ENCODE data around the gene PLXDC2. TPM values are rescaled to one million over a fixed set of nuclear protein-coding genes. Genes with fewer than 3 reads are reported as not detected.

The PLXDC2 gene
- total and polyA plus RNA-seq, 4 donors: 11.8 to 99.6 (median 40.8) TPM

- no peak overlapping the region for H3K27ac ChIP-seq (ENCODE audit: low read depth in 1 of 2, low read length in 1 of 2)
- ATAC-seq (ENCODE audit: insufficient read depth, low FRiP score): no peak
- H3K4me1 ChIP-seq (ENCODE audit: control insufficient read depth in 5 of 5, insufficient read depth in 5 of 5, low read length in 5 of 5): peaks cover 0 to 49% (median 5%) of the 10 kb centered on the region in 5 donors
- peak in 2 of 3 donors; percentile 90 to 93 for DNase-seq
- no peaks in the 10 kb centered on the region for H3K9me3 ChIP-seq (ENCODE audit: control insufficient read depth in 4 of 4, insufficient read depth in 3 of 4, low read length in 3 of 4)
- H3K9ac ChIP-seq (ENCODE audit: insufficient read depth in 1 of 2, low read length in 2 of 2): no peak overlapping the region
- H3K27me3 ChIP-seq (ENCODE audit: control insufficient read depth in 3 of 3, insufficient read depth in 3 of 3, low read length in 2 of 3): no peaks in the 10 kb centered on the region
- H3K4me3 ChIP-seq: no peak overlapping the region
- H3K36me3 ChIP-seq (ENCODE audit: control insufficient read depth in 4 of 4, insufficient read depth in 4 of 4, low read length in 4 of 4): peaks cover 0 to 12% (median 4%) of the 10 kb centered on the region in 4 donors
- 76 to 88% methylated on average over 3 of the region's 3 CpGs for WGBS, 2 donors
- no peak for TF ChIP-seq CTCF (IDR thresholded peaks at IDR 0.05; ENCODE audit: control extremely low read depth, extremely low read depth)
Measured at GRCh38 chr10:20173046-20173445, 356.8 kb downstream of the PLXDC2 start.

GRCh38 chr10:20175719-20176118, 359.5 kb downstream of the PLXDC2 start:
- no peak for ATAC-seq (ENCODE audit: insufficient read depth, low FRiP score)
- H3K27me3 ChIP-seq (ENCODE audit: control insufficient read depth in 3 of 3, insufficient read depth in 3 of 3, low read length in 2 of 3): no peaks in the 10 kb centered on the region
- DNase-seq: peak in 2 of 3 donors; percentile 67 to 82
- TF ChIP-seq CTCF (IDR thresholded peaks at IDR 0.05; ENCODE audit: control extremely low read depth, extremely low read depth): no peak
- H3K9me3 ChIP-seq (ENCODE audit: control insufficient read depth in 4 of 4, insufficient read depth in 3 of 4, low read length in 3 of 4): no peaks in the 10 kb centered on the region
- peaks cover 0 to 21% (median 8%) of the 10 kb centered on the region in 4 donors for H3K36me3 ChIP-seq (ENCODE audit: control insufficient read depth in 4 of 4, insufficient read depth in 4 of 4, low read length in 4 of 4)
- 70 to 78% methylated on average over 3 of the region's 3 CpGs for WGBS, 2 donors
- no peak overlapping the region for H3K9ac ChIP-seq (ENCODE audit: insufficient read depth in 1 of 2, low read length in 2 of 2)
- H3K27ac ChIP-seq (ENCODE audit: low read depth in 1 of 2, low read length in 1 of 2): no peak overlapping the region
- peaks cover 0 to 67% (median 5%) of the 10 kb centered on the region in 5 donors for H3K4me1 ChIP-seq (ENCODE audit: control insufficient read depth in 5 of 5, insufficient read depth in 5 of 5, low read length in 5 of 5)
- H3K4me3 ChIP-seq: no peak overlapping the region

GRCh38 chr10:20180766-20181165, 364.5 kb downstream of the PLXDC2 start:
- Histone ChIP-seq H3K4me1 (ENCODE audit: control insufficient read depth in 5 of 5, insufficient read depth in 5 of 5, low read length in 5 of 5) (peaks cover 0 to 69% (median 0%) of the 10 kb centered on the region in 5 donors), H3K9ac (ENCODE audit: insufficient read depth in 1 of 2, low read length in 2 of 2) (no peak overlapping the region), H3K9me3 (ENCODE audit: control insufficient read depth in 4 of 4, insufficient read depth in 3 of 4, low read length in 3 of 4) (no peaks in the 10 kb centered on the region), H3K4me3 (no peak overlapping the region), H3K36me3 (ENCODE audit: control insufficient read depth in 4 of 4, insufficient read depth in 4 of 4, low read length in 4 of 4) (peaks cover 0 to 26% (median 11%) of the 10 kb centered on the region in 4 donors), H3K27me3 (ENCODE audit: control insufficient read depth in 3 of 3, insufficient read depth in 3 of 3, low read length in 2 of 3) (no peaks in the 10 kb centered on the region), H3K27ac (ENCODE audit: low read depth in 1 of 2, low read length in 1 of 2) (no peak overlapping the region)
- 78 to 82% methylated on average over 1 of the region's 1 CpG for WGBS, 2 donors
- ATAC-seq (ENCODE audit: insufficient read depth, low FRiP score) (no peak), DNase-seq (peak in 2 of 3 donors; percentile 61 to 80)
- no peak for TF ChIP-seq CTCF (IDR thresholded peaks at IDR 0.05; ENCODE audit: control extremely low read depth, extremely low read depth)

GRCh38 chr10:20181434-20181833, 365.2 kb downstream of the PLXDC2 start:
- Histone ChIP-seq H3K9me3 (ENCODE audit: control insufficient read depth in 4 of 4, insufficient read depth in 3 of 4, low read length in 3 of 4) (no peaks in the 10 kb centered on the region), H3K36me3 (ENCODE audit: control insufficient read depth in 4 of 4, insufficient read depth in 4 of 4, low read length in 4 of 4) (peaks cover 0 to 27% (median 12%) of the 10 kb centered on the region in 4 donors), H3K4me1 (ENCODE audit: control insufficient read depth in 5 of 5, insufficient read depth in 5 of 5, low read length in 5 of 5) (peaks cover 0 to 63% (median 0%) of the 10 kb centered on the region in 5 donors), H3K9ac (ENCODE audit: insufficient read depth in 1 of 2, low read length in 2 of 2) (no peak overlapping the region), H3K4me3 (no peak overlapping the region), H3K27ac (ENCODE audit: low read depth in 1 of 2, low read length in 1 of 2) (no peak overlapping the region), H3K27me3 (ENCODE audit: control insufficient read depth in 3 of 3, insufficient read depth in 3 of 3, low read length in 2 of 3) (no peaks in the 10 kb centered on the region)
- WGBS, 2 donors: 74% methylated on average over 5 of the region's 5 CpGs
- no peak for ATAC-seq (ENCODE audit: insufficient read depth, low FRiP score)
- TF ChIP-seq CTCF (IDR thresholded peaks at IDR 0.05; ENCODE audit: control extremely low read depth, extremely low read depth): no peak
- DNase-seq: peak; percentile 93 to 99 (median 99)

All from lung (tissue), 12 donors.